HG03521 (cell line): ENCODE data around the gene KIF18B.

Experiments used
- ATAC-seq: cut with Tn5 transposase; IDR thresholded peaks from one replicate; pipeline ENCODE4 v1.9.1; 2021; ENCODE audit warnings: mild to moderate bottlenecking, moderate library complexity; ENCODE audit not compliant: unreplicated experiment

Gene KIF18B

DNA sequence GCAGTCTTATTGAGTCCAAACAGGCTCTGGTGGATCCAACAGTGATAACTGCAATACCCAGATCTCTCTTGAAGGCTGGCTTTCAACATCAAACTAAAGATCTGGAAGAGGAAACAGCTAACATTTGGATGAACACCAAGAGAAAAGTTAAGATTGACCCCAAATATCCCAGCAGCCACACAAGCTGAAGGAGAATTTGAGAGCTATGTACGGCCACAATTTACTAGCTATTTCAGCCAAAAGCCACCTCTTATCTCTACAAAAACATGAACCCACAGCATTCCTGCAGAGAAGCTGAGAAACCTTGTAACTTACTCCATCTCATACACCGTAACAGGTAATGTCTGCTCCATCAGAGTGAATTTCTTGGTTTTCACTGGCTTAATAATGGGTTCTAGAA, 62.6 kb downstream of the KIF18B start:
- no peak for ATAC-seq

DNA sequence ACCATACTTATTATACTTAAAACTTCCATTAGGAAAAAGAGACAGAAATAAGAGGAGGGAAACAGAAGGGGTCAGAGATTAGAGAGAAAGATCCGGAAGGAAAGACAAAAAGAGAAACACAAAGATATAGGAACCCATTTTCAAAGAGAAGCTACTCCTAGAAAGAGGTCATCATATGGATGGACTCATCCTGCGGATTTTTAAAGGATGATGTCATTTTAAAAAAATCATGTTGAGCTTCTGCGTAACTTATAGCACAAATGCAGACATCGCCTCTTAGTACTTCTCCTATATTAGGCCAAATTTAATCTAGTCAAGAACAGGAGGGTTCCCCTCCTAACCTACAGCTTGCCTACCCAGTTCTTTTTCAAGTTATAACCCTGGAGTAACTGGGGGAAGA, 66.4 kb downstream of the KIF18B start:
- ATAC-seq = no peak

DNA sequence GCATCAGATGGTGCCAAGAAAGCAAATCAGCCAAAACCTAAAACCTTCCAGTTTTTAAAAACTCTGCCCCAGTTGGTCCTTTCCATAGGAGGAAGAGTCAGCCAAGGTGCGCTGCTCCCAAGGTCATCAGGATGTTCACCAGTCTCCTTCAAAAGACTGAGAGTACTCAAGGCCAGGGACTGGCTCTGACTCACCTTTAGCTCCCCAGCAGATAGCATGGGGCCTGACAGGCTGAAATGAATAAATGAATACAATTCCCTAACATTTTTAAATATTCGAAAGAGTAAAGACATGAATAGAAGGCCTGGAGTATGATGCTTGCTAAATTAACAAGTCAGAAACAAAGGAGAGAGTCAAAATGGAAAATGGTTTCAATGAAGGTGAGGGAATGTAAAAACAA, 67.5 kb downstream of the KIF18B start:
- ATAC-seq = no peak

DNA sequence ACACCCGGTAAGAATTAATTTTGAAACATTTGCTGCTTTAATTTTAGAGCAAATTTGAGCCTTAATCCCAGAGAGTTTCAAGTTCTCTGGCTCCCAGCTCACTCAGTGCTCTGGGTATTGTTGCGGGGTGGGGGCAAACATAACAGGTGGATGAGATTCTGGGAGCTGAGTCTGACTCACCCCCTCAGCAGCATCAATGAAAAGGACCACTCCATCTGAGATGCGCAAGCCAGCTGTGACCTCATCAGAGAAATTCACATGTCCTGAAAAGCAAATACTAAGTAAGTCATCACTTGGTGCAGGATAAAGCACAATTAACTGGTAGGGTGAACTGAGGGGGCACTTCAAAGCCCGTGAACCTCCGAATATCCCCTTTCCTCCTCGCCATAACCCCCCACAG, 68.2 kb downstream of the KIF18B start:
- no peak for ATAC-seq

DNA sequence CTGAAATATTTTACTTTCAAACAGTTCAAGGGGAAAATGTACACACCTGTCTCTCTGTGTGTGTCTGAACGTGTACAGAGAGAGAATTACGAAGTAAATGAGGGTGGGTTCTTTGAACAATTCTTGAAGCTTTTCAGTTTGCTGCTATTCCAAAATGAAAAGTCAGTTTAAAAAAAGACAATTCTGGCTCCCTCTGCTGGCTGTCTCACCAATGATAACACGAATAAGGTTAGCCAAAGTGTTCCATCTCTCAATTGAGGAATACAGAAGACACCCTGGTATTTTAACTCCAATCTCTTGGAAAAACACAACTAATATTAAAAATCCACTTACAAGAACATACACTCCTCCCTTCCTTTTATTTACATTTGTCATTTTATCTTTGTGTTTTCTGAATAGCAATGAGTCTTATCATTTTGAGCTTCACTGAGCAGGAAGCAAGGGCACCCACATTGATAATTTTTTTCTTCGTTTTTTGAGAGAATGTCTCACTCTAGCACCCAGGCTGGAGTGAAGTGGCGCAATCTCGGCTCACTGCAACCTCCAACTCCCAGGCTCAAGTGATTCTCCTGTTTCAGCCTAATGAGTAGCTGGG, 68.8 kb downstream of the KIF18B start:
- ATAC-seq = no peak

DNA sequence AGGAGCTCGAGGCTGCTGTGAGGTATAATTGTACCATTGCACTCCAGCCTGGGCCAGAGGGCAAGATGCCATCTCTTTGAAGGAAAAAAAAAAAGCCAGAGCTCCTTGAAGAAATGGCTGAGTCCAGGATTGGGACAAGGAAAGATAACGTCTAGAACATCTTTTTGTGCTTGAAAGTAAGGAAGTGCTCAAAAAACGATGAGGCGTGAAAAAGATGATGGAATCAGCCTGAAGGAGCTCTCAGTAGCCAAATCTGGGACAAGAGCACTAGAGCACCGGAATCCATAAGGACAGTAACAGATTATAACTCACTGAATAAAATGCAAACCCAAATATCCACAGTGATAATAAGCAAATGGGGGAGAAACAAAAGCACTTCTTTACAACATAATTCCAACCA, 70.5 kb downstream of the KIF18B start:
- no peak for ATAC-seq

DNA sequence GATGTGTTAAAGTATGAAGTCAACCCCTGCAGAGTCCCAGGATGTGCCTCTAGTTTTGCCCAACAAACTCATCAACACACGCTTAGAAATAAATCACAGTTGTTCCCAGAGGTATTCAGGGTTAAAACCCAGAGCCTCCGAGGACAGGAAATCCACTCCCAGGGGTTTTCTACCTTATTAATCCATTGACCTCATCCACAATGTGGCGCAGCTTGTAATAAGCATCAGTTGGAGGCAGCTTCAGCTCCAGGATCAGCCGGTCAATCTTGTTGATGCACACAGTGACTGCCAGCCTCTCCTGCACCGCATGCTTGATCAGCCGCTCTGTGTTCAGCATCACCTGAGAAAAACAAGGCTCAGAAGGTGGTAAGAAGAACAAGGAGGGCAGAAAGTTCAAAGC, 71.8 kb downstream of the KIF18B start:
- ATAC-seq = no peak
